ENCODE results near the gene KMO.

KMO gene

GRCh38 chr1:241521718-241522117, 10.5 kb upstream of the KMO start:
- DNase-seq (no peak), ATAC-seq (ENCODE audit: insufficient read depth, low read depth) (no peak)
- H3K27ac ChIP-seq (ENCODE audit: low read length) = no peak overlapping the region
- no peaks in the 10 kb centered on the region; the same call in 1 of the 2 replicates for H4K20me1 ChIP-seq (ENCODE audit: insufficient read depth, low read length)
- peaks cover 29% of the 10 kb centered on the region for H3K4me1 ChIP-seq (ENCODE audit: insufficient read depth, low read length)
- H2AFZ ChIP-seq (ENCODE audit: low read depth, low read length) = no peak overlapping the region
- TF ChIP-seq EZH2 (IDR thresholded peaks at IDR 0.05; ENCODE audit: borderline replicate concordance, low read depth, low read length, severe bottlenecking) = no peak
- TF ChIP-seq CTCF (IDR thresholded peaks at IDR 0.05; ENCODE audit: borderline replicate concordance, extremely low read depth, low read length, poor library complexity, severe bottlenecking) = no peak
- no peak overlapping the region for H3K4me2 ChIP-seq (ENCODE audit: insufficient read depth, low read length)
- H3K27me3 ChIP-seq (ENCODE audit: insufficient read depth, low read length, poor library complexity) = peaks cover 36% of the 10 kb centered on the region
- no peak overlapping the region for H3K4me3 ChIP-seq (ENCODE audit: low read depth in 1 of 2, low read length in 2 of 2)
- H3K36me3 ChIP-seq (ENCODE audit: insufficient read depth, low read length) = peaks cover 3% of the 10 kb centered on the region; the same call in 1 of the 2 replicates
- no peak overlapping the region for H3K9ac ChIP-seq (ENCODE audit: low read depth, low read length)
- peaks cover 27% of the 10 kb centered on the region for H3K79me2 ChIP-seq (ENCODE audit: insufficient read depth, low read length)
- H3K9me3 ChIP-seq (ENCODE audit: insufficient read depth, low read length, severe bottlenecking) = no peaks in the 10 kb centered on the region

GRCh38 chr1:241525026-241525425, 7.2 kb upstream of the KMO start:
- peaks cover 10% of the 10 kb centered on the region; the same call in 1 of the 2 replicates for H3K4me1 ChIP-seq (ENCODE audit: insufficient read depth, low read length)
- no peaks in the 10 kb centered on the region for H3K9me3 ChIP-seq (ENCODE audit: insufficient read depth, low read length, severe bottlenecking)
- H3K27me3 ChIP-seq (ENCODE audit: insufficient read depth, low read length, poor library complexity) = peaks cover 39% of the 10 kb centered on the region
- H2AFZ ChIP-seq (ENCODE audit: low read depth, low read length) = no peak overlapping the region
- H3K27ac ChIP-seq (ENCODE audit: low read length) = no peak overlapping the region
- no peak overlapping the region for H3K4me2 ChIP-seq (ENCODE audit: insufficient read depth, low read length)
- no peak overlapping the region for H3K4me3 ChIP-seq (ENCODE audit: low read depth in 1 of 2, low read length in 2 of 2)
- no peak for ATAC-seq (ENCODE audit: insufficient read depth, low read depth)
- TF ChIP-seq CTCF (IDR thresholded peaks at IDR 0.05; ENCODE audit: borderline replicate concordance, extremely low read depth, low read length, poor library complexity, severe bottlenecking) = no peak
- TF ChIP-seq EZH2 (IDR thresholded peaks at IDR 0.05; ENCODE audit: borderline replicate concordance, low read depth, low read length, severe bottlenecking) = no peak
- no peak overlapping the region for H3K9ac ChIP-seq (ENCODE audit: low read depth, low read length)
- no peaks in the 10 kb centered on the region for H3K79me2 ChIP-seq (ENCODE audit: insufficient read depth, low read length)
- H4K20me1 ChIP-seq (ENCODE audit: insufficient read depth, low read length) = no peaks in the 10 kb centered on the region
- no peaks in the 10 kb centered on the region for H3K36me3 ChIP-seq (ENCODE audit: insufficient read depth, low read length)
- DNase-seq = no peak

- H4K20me1 ChIP-seq (ENCODE audit: insufficient read depth, low read length) = no peaks in the 10 kb centered on the region
- H3K4me1 ChIP-seq (ENCODE audit: insufficient read depth, low read length) = peaks cover 7% of the 10 kb centered on the region
- H2AFZ ChIP-seq (ENCODE audit: low read depth, low read length) = no peak overlapping the region
- H3K27me3 ChIP-seq (ENCODE audit: insufficient read depth, low read length, poor library complexity) = peaks cover 39% of the 10 kb centered on the region
- H3K79me2 ChIP-seq (ENCODE audit: insufficient read depth, low read length) = no peaks in the 10 kb centered on the region
- H3K36me3 ChIP-seq (ENCODE audit: insufficient read depth, low read length) = no peaks in the 10 kb centered on the region
- TF ChIP-seq EZH2 (IDR thresholded peaks at IDR 0.05; ENCODE audit: borderline replicate concordance, low read depth, low read length, severe bottlenecking) = no peak
- TF ChIP-seq CTCF (IDR thresholded peaks at IDR 0.05; ENCODE audit: borderline replicate concordance, extremely low read depth, low read length, poor library complexity, severe bottlenecking) = no peak
- DNase-seq (no peak), ATAC-seq (ENCODE audit: insufficient read depth, low read depth) (no peak)
- no peak overlapping the region for H3K4me2 ChIP-seq (ENCODE audit: insufficient read depth, low read length)
- no peak overlapping the region for H3K4me3 ChIP-seq (ENCODE audit: low read depth in 1 of 2, low read length in 2 of 2)
- H3K9ac ChIP-seq (ENCODE audit: low read depth, low read length) = no peak overlapping the region
- no peak overlapping the region for H3K27ac ChIP-seq (ENCODE audit: low read length)
- no peaks in the 10 kb centered on the region for H3K9me3 ChIP-seq (ENCODE audit: insufficient read depth, low read length, severe bottlenecking)
Observed at GRCh38 chr1:241527146-241527545, 5.0 kb upstream of the KMO start.

All from DND-41 (cell line).